ENCODE data around the gene NRG2.

DNA sequence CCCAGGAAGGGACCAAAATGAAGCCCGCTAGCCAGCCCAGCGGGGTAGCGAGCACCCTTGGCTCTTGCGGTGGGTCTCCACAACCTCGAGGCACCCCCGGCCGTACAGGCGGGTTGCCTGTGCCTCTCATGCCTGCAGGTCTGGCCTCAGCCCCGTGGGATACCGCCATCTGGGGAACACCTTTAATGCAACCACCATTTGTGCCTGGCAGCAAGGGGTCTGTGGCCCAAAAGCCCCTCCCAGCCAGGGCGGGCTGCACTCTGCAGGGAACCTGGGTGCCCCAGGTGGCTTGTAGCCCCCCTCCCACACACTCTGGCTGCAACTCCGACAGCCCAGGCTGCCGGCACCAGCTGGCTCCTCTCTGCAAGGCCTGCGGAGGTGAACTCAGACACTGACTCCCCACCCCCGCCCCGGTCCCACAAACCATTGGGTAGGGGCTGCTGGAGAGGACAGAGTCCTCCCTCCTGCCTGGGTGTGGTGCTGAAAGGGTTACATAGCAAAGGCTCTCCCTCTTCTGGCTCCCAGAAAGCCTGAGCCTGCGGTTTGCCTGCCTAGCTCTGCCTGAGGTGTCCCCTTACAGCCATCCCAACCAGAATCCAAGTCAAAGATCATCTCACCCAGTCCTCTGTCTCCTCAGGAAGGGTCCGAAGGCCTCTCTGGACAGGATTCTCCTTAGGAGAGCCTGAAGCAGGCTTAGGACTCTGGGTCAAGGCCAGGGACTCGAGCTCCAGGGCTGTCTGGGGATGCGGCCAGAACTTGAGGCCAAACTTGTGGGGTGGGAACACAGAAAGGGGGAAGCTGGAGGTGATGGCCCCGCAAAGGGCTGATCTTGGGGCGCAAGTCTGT lies 138.1 kb downstream of the NRG2 start:
- TF ChIP-seq, protein P1, sequence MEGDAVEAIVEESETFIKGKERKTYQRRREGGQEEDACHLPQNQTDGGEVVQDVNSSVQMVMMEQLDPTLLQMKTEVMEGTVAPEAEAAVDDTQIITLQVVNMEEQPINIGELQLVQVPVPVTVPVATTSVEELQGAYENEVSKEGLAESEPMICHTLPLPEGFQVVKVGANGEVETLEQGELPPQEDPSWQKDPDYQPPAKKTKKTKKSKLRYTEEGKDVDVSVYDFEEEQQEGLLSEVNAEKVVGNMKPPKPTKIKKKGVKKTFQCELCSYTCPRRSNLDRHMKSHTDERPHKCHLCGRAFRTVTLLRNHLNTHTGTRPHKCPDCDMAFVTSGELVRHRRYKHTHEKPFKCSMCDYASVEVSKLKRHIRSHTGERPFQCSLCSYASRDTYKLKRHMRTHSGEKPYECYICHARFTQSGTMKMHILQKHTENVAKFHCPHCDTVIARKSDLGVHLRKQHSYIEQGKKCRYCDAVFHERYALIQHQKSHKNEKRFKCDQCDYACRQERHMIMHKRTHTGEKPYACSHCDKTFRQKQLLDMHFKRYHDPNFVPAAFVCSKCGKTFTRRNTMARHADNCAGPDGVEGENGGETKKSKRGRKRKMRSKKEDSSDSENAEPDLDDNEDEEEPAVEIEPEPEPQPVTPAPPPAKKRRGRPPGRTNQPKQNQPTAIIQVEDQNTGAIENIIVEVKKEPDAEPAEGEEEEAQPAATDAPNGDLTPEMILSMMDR (IDR thresholded peaks at IDR 0.05): no peak
- no peak for TF ChIP-seq POLR2A (IDR thresholded peaks at IDR 0.05)
